CD4-positive, alpha-beta T cell treated with Interferon alpha-2 for 1 hour (primary cell): ENCODE results near the gene SH3BGRL3.
"Not testable (repeated sequence)": the region's sequence is repeated elsewhere in the genome, so short reads cannot be mapped to it uniquely, and the experiment has no call there.

ENCODE experiments used
- DNase-seq, 2 donors: peaks; one replicate each; pipeline ENCODE4 v3.0.0-alpha.2; 2020 to 2022

Gene SH3BGRL3

GRCh38 chr1:26318338-26319064, 38.6 kb downstream of the SH3BGRL3 start:
- peak; percentile 21 to 24 for DNase-seq

- DNase-seq: no peak
Observed at GRCh38 chr1:26320896-26321295, 41.0 kb downstream of the SH3BGRL3 start.

GRCh38 chr1:26321315-26322041, 41.6 kb downstream of the SH3BGRL3 start:
- peak; percentile 90 to 94 for DNase-seq

- no peak for DNase-seq
Observed at GRCh38 chr1:26322042-26322331, 42.1 kb downstream of the SH3BGRL3 start.

GRCh38 chr1:26323382-26323781, 43.5 kb downstream of the SH3BGRL3 start:
- no peak for DNase-seq

- DNase-seq: no peak
Observed at GRCh38 chr1:26324550-26324949, 44.7 kb downstream of the SH3BGRL3 start.

- DNase-seq: no peak
Observed at GRCh38 chr1:26327956-26328362, 48.1 kb downstream of the SH3BGRL3 start.

- no peak for DNase-seq
Observed at GRCh38 chr1:26328597-26328996, 48.7 kb downstream of the SH3BGRL3 start.

GRCh38 chr1:26329380-26329779, 49.5 kb downstream of the SH3BGRL3 start:
- DNase-seq: not testable (repeated sequence)

- DNase-seq: no peak
Observed at GRCh38 chr1:26330276-26330675, 50.4 kb downstream of the SH3BGRL3 start.
